BLaER1 (cell line): ENCODE data around the gene MAMLD1.

ENCODE experiments used
- H3K27ac ChIP-seq: shearing (Covaris generic); formaldehyde crosslinking; 2 replicates; pipeline ENCODE4 v1.8.1; 2022
- H3K27me3 ChIP-seq: shearing (Covaris generic); formaldehyde crosslinking; 2 replicates; pipeline ENCODE4 v1.8.1; 2022
- H3K36me3 ChIP-seq: shearing (Covaris generic); formaldehyde crosslinking; 2 replicates; pipeline ENCODE4 v1.8.1; 2022
- H3K4me1 ChIP-seq: shearing (Covaris generic); formaldehyde crosslinking; 2 replicates; pipeline ENCODE4 v1.8.1; 2022
- H3K4me2 ChIP-seq: shearing (Covaris generic); formaldehyde crosslinking; 2 replicates; pipeline ENCODE4 v1.8.1; 2022
- H3K4me3 ChIP-seq: shearing (Covaris generic); formaldehyde crosslinking; 2 replicates; pipeline ENCODE4 v1.8.1; 2022
- H3K9ac ChIP-seq: shearing (Covaris generic); formaldehyde crosslinking; 2 replicates; pipeline ENCODE4 v1.8.1; 2022
- H3K9me3 ChIP-seq: shearing (Covaris generic); formaldehyde crosslinking; 2 replicates; pipeline ENCODE4 v1.8.1; 2022
- H4K20me1 ChIP-seq: shearing (Covaris generic); formaldehyde crosslinking; 2 replicates; pipeline ENCODE4 v1.8.1; 2022
- Cebpa-rat ChIP-seq: shearing (Covaris generic); IDR thresholded peaks from 2 replicates; pipeline ENCODE4 v1.8.1; 2022

Gene MAMLD1

DNA sequence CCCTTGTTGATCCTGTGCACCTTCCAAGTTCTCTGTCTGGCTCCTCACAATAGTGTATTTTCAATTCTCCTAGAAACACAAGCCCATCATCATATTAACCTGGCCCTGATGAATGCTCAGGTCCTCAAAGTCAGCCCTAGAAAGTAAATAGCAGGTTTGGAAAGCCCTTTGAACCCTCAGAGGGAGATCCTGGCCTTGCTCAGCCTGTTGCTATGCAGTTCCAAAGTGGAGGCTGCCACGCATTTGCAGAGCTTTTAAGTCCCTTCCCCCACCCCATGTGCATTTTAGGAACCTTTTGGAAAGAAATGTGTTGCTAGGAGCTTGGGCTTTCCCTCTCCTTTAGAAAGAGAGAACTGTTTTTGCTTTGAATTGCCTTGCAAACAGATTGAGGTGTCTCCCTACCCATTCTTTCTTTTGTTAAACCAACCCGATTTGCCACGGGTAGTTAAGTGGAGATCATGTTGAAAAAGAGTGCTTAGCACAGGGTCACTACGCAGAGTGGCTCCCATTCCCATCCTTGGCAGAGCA lies 12.2 kb downstream of the MAMLD1 start:
- Histone ChIP-seq H4K20me1 (no peaks in the 10 kb centered on the region), H3K4me3 (no peak overlapping the region), H3K9ac (no peak overlapping the region), H3K4me2 (no peak overlapping the region), H3K9me3 (no peaks in the 10 kb centered on the region), H3K27ac (no peak overlapping the region), H3K27me3 (no peaks in the 10 kb centered on the region), H3K36me3 (no peaks in the 10 kb centered on the region), H3K4me1 (no peaks in the 10 kb centered on the region)
- no peak for TF ChIP-seq Cebpa-rat

- Histone ChIP-seq H3K27ac (no peak overlapping the region), H3K4me1 (no peaks in the 10 kb centered on the region), H3K4me3 (no peak overlapping the region), H3K9me3 (no peaks in the 10 kb centered on the region), H4K20me1 (no peaks in the 10 kb centered on the region), H3K27me3 (no peaks in the 10 kb centered on the region), H3K36me3 (no peaks in the 10 kb centered on the region), H3K9ac (no peak overlapping the region), H3K4me2 (no peak overlapping the region)
- TF ChIP-seq Cebpa-rat: no peak
Measured at GRCh38 chrX:150377005-150377404, 13.9 kb downstream of the MAMLD1 start.

DNA sequence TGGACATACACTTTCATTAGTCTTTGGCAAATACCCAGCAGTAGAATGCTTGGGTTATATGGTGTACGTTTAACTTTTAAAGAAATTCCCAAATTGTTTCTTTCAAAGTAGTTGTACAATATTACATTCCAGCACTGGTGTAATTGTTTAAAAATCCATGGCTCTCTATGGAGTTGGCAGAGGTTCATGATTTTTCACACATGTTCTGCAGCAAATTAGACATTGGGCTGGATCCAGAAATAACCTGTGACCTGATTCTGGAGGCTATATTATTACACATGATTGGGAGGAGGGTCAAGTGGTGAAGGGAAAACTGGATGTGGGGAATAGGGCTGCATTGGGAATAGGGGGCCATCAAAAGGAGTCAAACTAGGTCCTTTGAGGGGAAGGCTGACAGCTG lies 41.9 kb downstream of the MAMLD1 start:
- no peak overlapping the region for H3K9ac ChIP-seq
- no peaks in the 10 kb centered on the region for H3K36me3 ChIP-seq
- H3K27me3 ChIP-seq: no peaks in the 10 kb centered on the region
- no peaks in the 10 kb centered on the region for H4K20me1 ChIP-seq
- no peak overlapping the region for H3K27ac ChIP-seq
- TF ChIP-seq Cebpa-rat: no peak
- H3K9me3 ChIP-seq: no peaks in the 10 kb centered on the region
- H3K4me2 ChIP-seq: no peak overlapping the region
- H3K4me3 ChIP-seq: no peak overlapping the region
- H3K4me1 ChIP-seq: peaks cover 4% of the 10 kb centered on the region

GRCh38 chrX:150405576-150405975 lies 42.5 kb downstream of the MAMLD1 start:
- no peaks in the 10 kb centered on the region for H3K9me3 ChIP-seq
- H3K4me2 ChIP-seq: no peak overlapping the region
- no peaks in the 10 kb centered on the region for H3K27me3 ChIP-seq
- H3K4me1 ChIP-seq: peaks cover 10% of the 10 kb centered on the region
- no peaks in the 10 kb centered on the region for H4K20me1 ChIP-seq
- H3K27ac ChIP-seq: no peak overlapping the region
- no peak overlapping the region for H3K9ac ChIP-seq
- H3K36me3 ChIP-seq: no peaks in the 10 kb centered on the region
- no peak for TF ChIP-seq Cebpa-rat
- no peak overlapping the region for H3K4me3 ChIP-seq

DNA sequence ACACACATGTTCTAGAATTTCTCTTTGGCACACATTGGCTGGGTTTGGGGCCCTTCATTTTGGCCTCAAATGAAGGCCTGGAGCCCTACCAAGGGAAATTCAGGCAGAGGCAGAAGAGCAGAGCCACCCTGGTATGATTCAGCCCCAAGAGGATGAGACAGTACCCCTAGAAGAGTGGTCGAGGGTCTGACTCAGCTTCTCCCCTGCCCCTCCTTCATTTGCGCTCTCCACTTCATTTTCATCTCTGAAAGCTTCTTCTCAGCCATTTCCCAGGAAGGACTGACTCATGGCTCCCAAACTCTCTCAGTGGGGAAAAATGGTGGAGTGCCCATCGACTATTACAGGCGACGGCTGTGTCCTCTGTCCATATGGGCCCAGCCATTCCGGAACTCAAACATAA lies 43.5 kb downstream of the MAMLD1 start:
- no peak for TF ChIP-seq Cebpa-rat
- no peaks in the 10 kb centered on the region for H3K27me3 ChIP-seq
- no peaks in the 10 kb centered on the region for H4K20me1 ChIP-seq
- H3K9ac ChIP-seq: no peak overlapping the region
- no peaks in the 10 kb centered on the region for H3K36me3 ChIP-seq
- H3K4me2 ChIP-seq: no peak overlapping the region
- H3K27ac ChIP-seq: no peak overlapping the region
- H3K4me1 ChIP-seq: peaks cover 20% of the 10 kb centered on the region
- H3K4me3 ChIP-seq: no peak overlapping the region
- no peaks in the 10 kb centered on the region for H3K9me3 ChIP-seq

GRCh38 chrX:150408007-150408406 lies 44.9 kb downstream of the MAMLD1 start:
- no peak overlapping the region for H3K4me2 ChIP-seq
- no peaks in the 10 kb centered on the region for H3K9me3 ChIP-seq
- no peak for TF ChIP-seq Cebpa-rat
- H3K36me3 ChIP-seq: no peaks in the 10 kb centered on the region
- no peaks in the 10 kb centered on the region for H3K27me3 ChIP-seq
- no peak overlapping the region for H3K4me3 ChIP-seq
- no peak overlapping the region for H3K9ac ChIP-seq
- no peaks in the 10 kb centered on the region for H4K20me1 ChIP-seq
- H3K27ac ChIP-seq: no peak overlapping the region
- H3K4me1 ChIP-seq: peaks cover 20% of the 10 kb centered on the region

DNA sequence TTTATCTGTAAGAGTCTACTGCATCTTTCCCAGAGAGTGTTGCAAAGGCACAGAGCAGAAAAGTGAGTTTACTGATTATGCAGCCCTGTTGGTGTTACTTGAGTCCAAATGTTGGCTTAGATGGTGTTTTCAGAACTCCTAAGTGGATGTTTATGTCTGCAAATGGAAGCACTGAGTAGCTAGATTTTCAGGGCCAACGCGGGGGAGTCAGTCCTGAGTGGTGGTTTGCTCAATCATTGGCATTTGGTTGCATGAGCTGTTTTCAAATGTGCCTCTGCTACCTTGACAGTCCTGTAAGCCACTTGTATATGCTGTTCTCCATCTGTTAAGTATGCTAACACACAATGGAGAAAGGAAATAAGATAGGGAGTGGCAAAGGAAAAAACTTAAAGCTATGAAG lies 45.4 kb downstream of the MAMLD1 start:
- H3K9ac ChIP-seq: no peak overlapping the region
- H4K20me1 ChIP-seq: no peaks in the 10 kb centered on the region
- TF ChIP-seq Cebpa-rat: no peak
- H3K27me3 ChIP-seq: no peaks in the 10 kb centered on the region
- peaks cover 20% of the 10 kb centered on the region for H3K4me1 ChIP-seq
- no peaks in the 10 kb centered on the region for H3K36me3 ChIP-seq
- H3K27ac ChIP-seq: no peak overlapping the region
- no peak overlapping the region for H3K4me3 ChIP-seq
- H3K9me3 ChIP-seq: no peaks in the 10 kb centered on the region
- no peak overlapping the region for H3K4me2 ChIP-seq

GRCh38 chrX:150409486-150409885 lies 46.4 kb downstream of the MAMLD1 start:
- no peak for TF ChIP-seq Cebpa-rat
- Histone ChIP-seq H3K9ac (no peak overlapping the region), H3K9me3 (no peaks in the 10 kb centered on the region)

GRCh38 chrX:150409964-150410363 lies 46.8 kb downstream of the MAMLD1 start:
- TF ChIP-seq Cebpa-rat: no peak
- Histone ChIP-seq H3K36me3 (no peaks in the 10 kb centered on the region), H4K20me1 (no peaks in the 10 kb centered on the region), H3K9ac (no peak overlapping the region), H3K9me3 (no peaks in the 10 kb centered on the region), H3K27ac (no peak overlapping the region), H3K27me3 (no peaks in the 10 kb centered on the region), H3K4me2 (peak overlapping the region; percentile 69), H3K4me3 (no peak overlapping the region), H3K4me1 (peaks cover 20% of the 10 kb centered on the region)

More at GRCh38 chrX:150409486-150409885, 46.4 kb downstream of the MAMLD1 start:
- Histone ChIP-seq H4K20me1 (no peaks in the 10 kb centered on the region), H3K4me1 (peaks cover 20% of the 10 kb centered on the region), H3K27ac (no peak overlapping the region), H3K4me3 (no peak overlapping the region), H3K27me3 (no peaks in the 10 kb centered on the region), H3K4me2 (no peak overlapping the region), H3K36me3 (no peaks in the 10 kb centered on the region)

GRCh38 chrX:150410513-150410912 lies 47.4 kb downstream of the MAMLD1 start:
- Histone ChIP-seq H3K9me3 (no peaks in the 10 kb centered on the region), H3K9ac (no peak overlapping the region), H3K4me1 (peaks cover 20% of the 10 kb centered on the region), H3K4me2 (peak overlapping the region; percentile 69), H4K20me1 (no peaks in the 10 kb centered on the region), H3K36me3 (no peaks in the 10 kb centered on the region), H3K27ac (peak overlapping the region; percentile 20; the same call in 1 of the 2 replicates), H3K4me3 (no peak overlapping the region), H3K27me3 (no peaks in the 10 kb centered on the region)
- no peak for TF ChIP-seq Cebpa-rat

- Histone ChIP-seq H3K36me3 (no peaks in the 10 kb centered on the region), H3K27ac (0 out of 2 replicates have a peak overlapping the region, but pooled peaks have one; percentile 20), H3K9ac (no peak overlapping the region), H3K4me2 (peak overlapping the region; percentile 69; the same call in 1 of the 2 replicates), H3K4me3 (no peak overlapping the region), H3K27me3 (no peaks in the 10 kb centered on the region), H3K4me1 (peaks cover 20% of the 10 kb centered on the region), H3K9me3 (no peaks in the 10 kb centered on the region), H4K20me1 (no peaks in the 10 kb centered on the region)
- TF ChIP-seq Cebpa-rat: no peak
Measured at GRCh38 chrX:150411656-150412055, 48.5 kb downstream of the MAMLD1 start.
